HepG2 (cell line): ENCODE data around the gene ALK. TPM values are rescaled to one million over a fixed set of nuclear protein-coding genes. Genes with fewer than 3 reads are reported as not detected.

Experiments
- ATAC-seq: fragments of 200-7000 bp; cut with Tn5 transposase; 3 replicates; pipeline ENCODE4 v1.9.1; 2020; ENCODE audit warnings: mild to moderate bottlenecking, moderate library complexity
- BruUV-seq: library from RNA; stranded (reverse); fragments of 400-500 nt; replicated peaks from 2 replicates; lab custom pipeline; 2021; lab: Mats Ljungman, UMichigan
- CTCF ChIA-PET: fragments of 300-600 bp; formaldehyde crosslinking; extraction: SDS; loops from one replicate; lab custom pipeline; 2021; ENCODE audit warnings: low total read pairs, inconsistent platforms, low intra/inter-chr PET ratio; lab: Yijun Ruan, JAX
- POLR2A ChIA-PET: fragments of 350-600 bp; sonication (Branson Sonifier 250); formaldehyde crosslinking; loops from one replicate; lab custom pipeline; 2020; ENCODE audit warnings: antibody characterized with exemption, inconsistent platforms; lab: Yijun Ruan, JAX
- DNase-seq: peaks from one replicate; pipeline ENCODE4 v3.0.0-alpha.2; 2015; ENCODE audit warnings: low spot score
- FAIRE-seq: peaks from 3 replicates; lab custom pipeline; 2011; peaks lifted over from hg19 to GRCh38; lab: Jason Lieb, UNC
- H2AFZ ChIP-seq: one replicate; pipeline ENCODE4 v1.6.1; 2011; ENCODE audit warnings: low read length, inconsistent platforms
- H3K27ac ChIP-seq: fragments of 300-600 bp; 3 replicates; pipeline ENCODE4 v1.8.0; 2011; ENCODE audit warnings: mixed run types, mild to moderate bottlenecking, mixed read lengths, low read length, inconsistent platforms; ENCODE audit not compliant: insufficient read depth; ENCODE audit errors: extremely low read length
- H3K27me3 ChIP-seq, 2 experiments: fragments of 200-600 bp in 1 of 2; 2 replicates in 1 of 2; 3 replicates in 1 of 2; pipeline versions ENCODE4 v1.6.0 to v1.8.0; 2011; ENCODE audit warnings: low read length in 2 of 2, mild to moderate bottlenecking in 2 of 2, moderate library complexity in 2 of 2, inconsistent platforms in 1 of 2; ENCODE audit not compliant: insufficient read depth in 2 of 2, control insufficient read depth in 1 of 2
- H3K36me3 ChIP-seq, 2 experiments: fragments of 200-600 bp in 1 of 2; replicated peaks in 1 of 2; 2 replicates in 1 of 2; 3 replicates in 1 of 2; pipeline versions ENCODE4 v1.5.1 to v1.8.0; 2011; ENCODE audit warnings: low read length in 2 of 2, inconsistent platforms in 1 of 2; ENCODE audit not compliant: insufficient read depth in 2 of 2, control insufficient read depth in 1 of 2
- H3K4me1 ChIP-seq: 2 replicates; pipeline ENCODE4 v1.5.1; 2012; ENCODE audit warnings: low read length, inconsistent platforms; ENCODE audit not compliant: insufficient read depth
- H3K4me2 ChIP-seq: 2 replicates; pipeline ENCODE4 v1.6.0; 2011; ENCODE audit warnings: low read depth, low read length, inconsistent platforms
- H3K4me3 ChIP-seq, 3 experiments: fragments of 200-600 bp in 1 of 3; sonication (generic), shearing (Covaris generic) in 1 of 3; replicated peaks in 1 of 3; 2 replicates each; pipeline ENCODE4 v1.5.1; 2011 to 2016; ENCODE audit warnings: low read length in 3 of 3, inconsistent platforms in 2 of 3, low read depth in 2 of 3, mild to moderate bottlenecking in 2 of 3, control low read depth in 1 of 3, mixed read lengths in 1 of 3; ENCODE audit not compliant: insufficient read depth in 1 of 3
- H3K79me2 ChIP-seq: one replicate; pipeline ENCODE4 v1.6.1; 2011; ENCODE audit warnings: low read length, inconsistent platforms; ENCODE audit not compliant: insufficient read depth
- H3K9ac ChIP-seq: 2 replicates; pipeline ENCODE4 v1.6.0; 2011; ENCODE audit warnings: mild to moderate bottlenecking, low read depth, low read length, inconsistent platforms; ENCODE audit not compliant: insufficient read depth
- H3K9me3 ChIP-seq: 2 replicates; pipeline ENCODE4 v1.5.1; 2012; ENCODE audit warnings: mild to moderate bottlenecking, low read length
- H4K20me1 ChIP-seq: 2 replicates; pipeline ENCODE4 v1.6.0; 2011; ENCODE audit warnings: inconsistent platforms, mild to moderate bottlenecking, low read length, moderate library complexity; ENCODE audit not compliant: insufficient read depth
- BORCS8-MEF2B ChIP-seq: sonication (generic); formaldehyde crosslinking; IDR thresholded peaks from 2 replicates; pipeline ENCODE4 v1.8.0; 2022; ENCODE audit warnings: mild to moderate bottlenecking, missing genetic modification reagents
- NFE2L2 ChIP-seq: fragments of 150-350 bp; IDR thresholded peaks from 2 replicates; pipeline ENCODE4 v1.6.1; 2014; ENCODE audit warnings: low read length
- STAT5B ChIP-seq: sonication (generic); formaldehyde crosslinking; IDR thresholded peaks from 2 replicates; pipeline ENCODE4 v1.4.0; 2020; ENCODE audit warnings: missing genetic modification reagents
- ZFP41 ChIP-seq: sonication (generic); formaldehyde crosslinking; IDR thresholded peaks from 2 replicates; pipeline ENCODE4 v1.4.0; 2020; ENCODE audit warnings: mild to moderate bottlenecking, missing genetic modification reagents, borderline replicate concordance
- ZKSCAN5 ChIP-seq: sonication (generic); formaldehyde crosslinking; IDR thresholded peaks from 2 replicates; pipeline ENCODE4 v1.5.1; 2020; ENCODE audit warnings: mild to moderate bottlenecking, missing genetic modification reagents
- WGBS: methylation state at CpG from one replicate; pipeline ENCODE4 v1.1.6; 2017; ENCODE audit warnings: low lambda C conversion rate; 5-methylcytosine and 5-hydroxymethylcytosine counted together
- in situ Hi-C: cut with HindIII; loops from 2 replicates; pipeline ENCODE4 v1.10.0; 2017; ENCODE audit warnings: low pct_unique_long_range_greater_than_20kb; ENCODE audit not compliant: extremely low pct_ligation_motif_present
- intact Hi-C: fragments of 100-400 bp; cut with micrococcal nuclease; formaldehyde crosslinking; loops from one replicate; pipeline ENCODE4 v1.10.0; 2022; ENCODE audit not compliant: unreplicated experiment
- polyA plus RNA-seq, 8 experiments: library from polyadenylated mRNA; depleted of rRNA in 3 of 8; stranded (reverse) in 7 of 8; unstranded in 1 of 8; fragments of >200 nt; fragmentation: Illumina TruSeq in 4 of 8; extraction: Trizol in 4 of 8; gene quantifications; 2 replicates each; pipeline versions ENCODE4 v1.2.1 to v1.2.3, GENCODE V29; 2011 to 2016; ENCODE audit warnings: low read depth in 4 of 8, missing spikeins in 1 of 8, mixed read lengths in 1 of 8; ENCODE audit not compliant: insufficient read depth in 1 of 8
- total RNA-seq, 5 experiments: library from RNA; depleted of rRNA; stranded (reverse); fragments of >200 nt; fragmentation: Illumina TruSeq; extraction: Trizol; gene quantifications; 2 replicates each; pipeline ENCODE4 v1.2.3, GENCODE V29; 2016; ENCODE audit warnings: low read depth in 1 of 5
- TF ChIP-seq, protein P1 (sequence below): sonication (generic); formaldehyde crosslinking; conservative IDR thresholded peaks from 2 replicates; pipeline ENCODE4 v1.4.0; 2020; ENCODE audit warnings: missing genetic modification reagents
- TF ChIP-seq, protein P2 (sequence below): sonication (generic); formaldehyde crosslinking; IDR thresholded peaks from 2 replicates; pipeline ENCODE4 v1.9.0; 2021; ENCODE audit warnings: missing genetic modification reagents, borderline replicate concordance

The ALK gene
- total and polyA plus RNA-seq, 2 of the 13 experiments (the other 11 are each of a cell fraction or from before 2014, with no cell fraction given), result not detected

GRCh38 chr2:29620890-29621289 is 300.5 kb downstream of the ALK start:
- intact Hi-C loops, result no loop called here
- Histone ChIP-seq H2AFZ (no peak overlapping the region), H3K4me2 (no peak overlapping the region), H3K4me1 (no peaks in the 10 kb centered on the region), H3K27ac (no peak overlapping the region), H3K27me3 (no peaks in the 10 kb centered on the region), H3K36me3 (no peaks in the 10 kb centered on the region), H4K20me1 (no peaks in the 10 kb centered on the region), H3K9ac (no peak overlapping the region), H3K4me3 (no peak overlapping the region), H3K9me3 (no peaks in the 10 kb centered on the region), H3K79me2 (no peaks in the 10 kb centered on the region)
- no peak for FAIRE-seq
- BruUV-seq, result no TSS peak
- POLR2A ChIA-PET, result no interaction called here
- TF ChIP-seq, protein P1, sequence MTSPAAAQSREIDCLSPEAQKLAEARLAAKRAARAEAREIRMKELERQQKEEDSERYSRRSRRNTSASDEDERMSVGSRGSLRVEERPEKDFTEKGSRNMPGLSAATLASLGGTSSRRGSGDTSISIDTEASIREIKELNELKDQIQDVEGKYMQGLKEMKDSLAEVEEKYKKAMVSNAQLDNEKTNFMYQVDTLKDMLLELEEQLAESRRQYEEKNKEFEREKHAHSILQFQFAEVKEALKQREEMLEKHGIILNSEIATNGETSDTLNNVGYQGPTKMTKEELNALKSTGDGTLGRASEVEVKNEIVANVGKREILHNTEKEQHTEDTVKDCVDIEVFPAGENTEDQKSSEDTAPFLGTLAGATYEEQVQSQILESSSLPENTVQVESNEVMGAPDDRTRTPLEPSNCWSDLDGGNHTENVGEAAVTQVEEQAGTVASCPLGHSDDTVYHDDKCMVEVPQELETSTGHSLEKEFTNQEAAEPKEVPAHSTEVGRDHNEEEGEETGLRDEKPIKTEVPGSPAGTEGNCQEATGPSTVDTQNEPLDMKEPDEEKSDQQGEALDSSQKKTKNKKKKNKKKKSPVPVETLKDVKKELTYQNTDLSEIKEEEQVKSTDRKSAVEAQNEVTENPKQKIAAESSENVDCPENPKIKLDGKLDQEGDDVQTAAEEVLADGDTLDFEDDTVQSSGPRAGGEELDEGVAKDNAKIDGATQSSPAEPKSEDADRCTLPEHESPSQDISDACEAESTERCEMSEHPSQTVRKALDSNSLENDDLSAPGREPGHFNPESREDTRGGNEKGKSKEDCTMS, result no peak
- no peak for TF ChIP-seq ZKSCAN5 (CRISPR knock-in tag)
- TF ChIP-seq NFE2L2, result no peak
- TF ChIP-seq STAT5B (CRISPR knock-in tag), result no peak
- TF ChIP-seq BORCS8-MEF2B (CRISPR knock-in tag), result no peak
- TF ChIP-seq, protein P2, sequence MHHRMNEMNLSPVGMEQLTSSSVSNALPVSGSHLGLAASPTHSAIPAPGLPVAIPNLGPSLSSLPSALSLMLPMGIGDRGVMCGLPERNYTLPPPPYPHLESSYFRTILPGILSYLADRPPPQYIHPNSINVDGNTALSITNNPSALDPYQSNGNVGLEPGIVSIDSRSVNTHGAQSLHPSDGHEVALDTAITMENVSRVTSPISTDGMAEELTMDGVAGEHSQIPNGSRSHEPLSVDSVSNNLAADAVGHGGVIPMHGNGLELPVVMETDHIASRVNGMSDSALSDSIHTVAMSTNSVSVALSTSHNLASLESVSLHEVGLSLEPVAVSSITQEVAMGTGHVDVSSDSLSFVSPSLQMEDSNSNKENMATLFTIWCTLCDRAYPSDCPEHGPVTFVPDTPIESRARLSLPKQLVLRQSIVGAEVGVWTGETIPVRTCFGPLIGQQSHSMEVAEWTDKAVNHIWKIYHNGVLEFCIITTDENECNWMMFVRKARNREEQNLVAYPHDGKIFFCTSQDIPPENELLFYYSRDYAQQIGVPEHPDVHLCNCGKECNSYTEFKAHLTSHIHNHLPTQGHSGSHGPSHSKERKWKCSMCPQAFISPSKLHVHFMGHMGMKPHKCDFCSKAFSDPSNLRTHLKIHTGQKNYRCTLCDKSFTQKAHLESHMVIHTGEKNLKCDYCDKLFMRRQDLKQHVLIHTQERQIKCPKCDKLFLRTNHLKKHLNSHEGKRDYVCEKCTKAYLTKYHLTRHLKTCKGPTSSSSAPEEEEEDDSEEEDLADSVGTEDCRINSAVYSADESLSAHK, result no peak
- no peak for TF ChIP-seq ZFP41
- 7% methylated on average over 1 of the region's 1 CpG for WGBS
- DNase-seq, result no peak
- no peak for ATAC-seq
- CTCF ChIA-PET, result no interaction called here
- in situ Hi-C loops, result no loop called here
